Embryonic facial prominence (tissue), 1 donor: ENCODE measurements around the gene DUS2.

Experiments used
- DNase-seq: peaks from one replicate; pipeline ENCODE4 v3.0.0-alpha.2; 2016; ENCODE audit errors: extremely low spot score

DUS2 gene

DNA sequence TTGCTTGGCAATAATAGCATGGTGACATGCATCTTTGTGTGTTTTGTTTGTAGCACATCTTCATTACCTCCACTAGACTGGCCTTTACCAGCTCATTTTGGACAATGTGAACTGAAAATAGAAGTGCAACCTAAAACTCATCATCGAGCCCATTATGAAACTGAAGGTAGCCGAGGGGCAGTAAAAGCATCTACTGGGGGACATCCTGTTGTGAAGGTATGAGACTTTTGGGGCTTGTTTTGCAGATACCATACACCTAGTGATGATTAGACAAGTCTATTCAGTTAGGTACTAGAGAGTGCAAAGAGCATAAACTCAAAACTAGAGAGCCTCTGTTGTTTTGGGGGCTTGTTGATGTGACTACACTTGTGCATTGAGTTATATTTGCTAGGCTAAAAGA is 103.3 kb downstream of the DUS2 start:
- DNase-seq, result no peak

DNA sequence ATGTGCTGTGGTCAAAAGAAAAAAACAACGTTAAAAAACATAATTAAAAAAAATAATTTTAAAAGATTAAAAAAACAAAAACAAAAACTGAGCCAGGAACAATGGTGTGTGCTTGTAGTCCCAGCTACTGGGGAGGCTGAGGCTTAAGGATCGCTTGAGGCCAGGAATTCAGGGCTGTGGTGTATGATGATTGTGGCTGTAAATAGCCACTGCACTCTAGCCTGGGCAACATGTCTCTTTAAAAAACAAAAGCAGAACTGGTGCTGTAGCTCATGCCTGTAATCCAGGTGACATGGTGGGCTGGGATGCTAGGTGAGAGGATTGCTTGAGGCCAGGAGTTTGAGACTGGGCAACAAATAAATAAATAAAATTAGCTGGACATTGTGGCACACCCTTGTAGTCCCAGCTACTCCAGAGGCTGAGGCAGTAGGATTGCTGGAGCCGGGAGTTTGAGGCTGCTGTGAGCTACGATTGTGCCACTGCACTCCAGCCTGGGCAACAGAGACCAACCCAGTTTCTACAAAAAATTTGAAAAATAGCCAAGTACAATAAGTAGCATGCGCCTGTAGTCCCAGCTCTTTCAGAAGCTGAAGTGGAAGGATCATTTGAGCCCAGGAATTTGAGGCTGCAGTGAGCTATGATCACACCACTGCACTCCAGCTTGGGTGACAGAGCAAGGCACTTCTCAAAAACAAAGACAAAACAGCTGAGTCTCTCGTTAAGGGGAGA is 105.7 kb downstream of the DUS2 start:
- no peak for DNase-seq
